GM12873 (cell line): Measurements from ENCODE around the gene NAA40.

Experiments
- CTCF ChIP-seq: IDR thresholded peaks from 2 replicates; pipeline ENCODE4 v1.5.1; 2012; ENCODE audit warnings: low read depth, mild to moderate bottlenecking, moderate library complexity, low read length, control low read depth; ENCODE audit not compliant: insufficient read depth; ENCODE audit errors: missing control alignments

The NAA40 gene

DNA sequence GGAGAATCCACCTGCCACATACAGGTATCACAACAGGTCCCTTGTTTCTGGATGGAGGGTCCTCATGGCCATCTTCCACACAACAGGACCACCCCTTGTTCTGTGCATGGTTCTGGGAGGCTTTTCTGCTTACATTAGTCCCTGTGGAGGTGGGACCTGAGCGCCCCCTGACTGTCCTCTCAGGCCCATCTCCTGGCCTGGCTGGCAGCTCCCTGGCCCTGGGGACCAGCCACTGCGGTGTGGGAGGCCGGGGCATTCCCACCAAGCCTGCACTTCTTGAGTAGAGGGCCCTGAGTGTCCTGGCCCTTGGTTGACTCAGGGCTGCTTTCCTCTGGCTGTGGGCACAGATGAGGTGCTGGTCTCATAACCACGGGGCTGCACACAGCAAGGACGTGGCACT lies 40.6 kb downstream of the NAA40 start:
- no peak for TF ChIP-seq CTCF

- TF ChIP-seq CTCF: no peak
Measured at GRCh38 chr11:63985812-63986155, 47.0 kb downstream of the NAA40 start.

DNA sequence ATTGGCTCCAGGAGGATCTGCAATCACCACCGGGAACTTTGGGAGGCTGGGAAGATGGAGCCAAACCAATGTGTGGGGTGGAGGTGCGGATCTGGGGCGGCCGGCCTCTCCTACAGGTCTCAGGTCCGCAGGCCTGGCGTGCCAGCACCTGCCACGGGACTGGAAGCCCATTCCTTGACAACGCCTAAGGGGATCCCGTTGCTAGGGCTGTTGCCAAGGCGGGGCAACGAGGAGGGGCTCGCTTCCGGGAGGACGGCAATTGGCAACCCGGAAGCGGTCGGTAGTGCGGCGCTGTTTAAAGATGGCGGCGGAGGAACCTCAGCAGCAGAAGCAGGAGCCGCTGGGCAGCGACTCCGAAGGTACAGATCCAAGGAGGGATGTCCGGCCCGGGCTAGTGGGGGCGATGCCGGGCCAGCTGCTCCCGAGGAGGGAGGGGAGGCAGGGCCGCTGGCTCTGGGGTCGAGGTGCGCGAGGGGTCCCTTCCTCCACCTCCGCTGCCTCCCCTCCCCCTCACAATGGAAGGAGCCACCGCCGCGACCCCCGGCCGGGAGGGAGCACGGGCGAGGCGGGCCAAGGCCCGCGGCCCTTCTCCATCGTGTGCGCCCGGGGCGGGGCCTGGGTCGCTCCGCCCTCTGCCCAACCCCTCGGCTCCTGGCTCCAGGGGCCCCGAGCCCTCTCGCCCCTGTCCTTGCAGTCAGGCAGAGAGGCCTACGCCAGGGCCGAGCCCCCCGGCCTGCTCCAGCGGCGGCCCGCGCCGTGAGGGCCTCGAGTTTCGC lies 47.5 kb downstream of the NAA40 start, which contains the start of gene OTUB1:
Gene OTUB1, plus strand, starts transcription at position 283 of the 776 bp plus-strand sequence. Its CDS starts 19 bp downstream, at position 302.
- TF ChIP-seq CTCF: no peak

DNA sequence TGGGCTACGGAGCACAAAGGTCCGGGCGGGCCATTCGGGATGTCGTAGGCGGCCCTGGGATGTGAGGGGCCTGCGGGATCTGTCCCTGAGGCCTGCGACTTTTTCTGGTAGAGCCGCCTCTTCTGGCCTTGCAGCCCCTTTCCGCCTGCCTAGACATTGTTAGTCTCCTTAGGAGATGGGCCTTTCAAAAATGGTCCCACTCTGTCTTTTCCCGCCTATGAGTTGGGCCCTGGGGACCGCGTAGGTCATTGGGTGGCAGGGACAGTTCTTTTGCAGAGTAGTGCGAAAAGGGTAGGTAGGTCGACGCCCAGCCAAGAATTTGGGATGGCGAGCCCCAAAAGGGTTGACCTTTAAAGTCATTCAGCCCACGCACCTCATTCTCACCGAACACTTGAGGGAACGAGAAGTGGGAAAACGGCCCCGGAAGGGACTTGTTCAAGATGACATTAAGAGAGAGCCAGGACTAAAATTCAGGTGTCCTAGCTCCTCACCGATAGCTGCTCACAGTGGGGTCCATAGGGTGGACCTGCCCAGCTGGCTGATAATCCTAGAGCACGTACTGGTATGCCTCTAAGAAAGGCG lies 48.2 kb downstream of the NAA40 start:
- TF ChIP-seq CTCF: no peak

DNA sequence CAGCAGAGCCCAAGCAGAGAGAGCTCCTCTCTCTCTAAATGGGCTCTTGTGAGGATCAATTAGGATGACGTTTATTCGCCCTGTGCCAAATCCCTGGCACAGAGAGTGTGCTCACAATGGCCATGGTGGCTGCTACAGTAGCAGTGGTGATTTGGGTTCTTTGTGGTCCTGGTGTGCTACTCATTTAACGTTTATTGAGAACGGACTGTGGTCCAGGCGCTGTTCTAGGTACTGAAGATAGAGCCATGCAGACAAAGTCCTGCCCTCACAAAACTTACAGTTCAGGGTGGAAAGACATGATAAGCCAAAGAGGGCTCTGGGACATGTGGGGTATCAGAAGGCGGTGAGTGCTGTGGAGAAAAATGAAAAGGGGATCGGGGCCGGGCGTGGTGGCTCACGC lies 52.8 kb downstream of the NAA40 start:
- no peak for TF ChIP-seq CTCF

GRCh38 chr11:63993100-63993499 lies 54.3 kb downstream of the NAA40 start:
- no peak for TF ChIP-seq CTCF

DNA sequence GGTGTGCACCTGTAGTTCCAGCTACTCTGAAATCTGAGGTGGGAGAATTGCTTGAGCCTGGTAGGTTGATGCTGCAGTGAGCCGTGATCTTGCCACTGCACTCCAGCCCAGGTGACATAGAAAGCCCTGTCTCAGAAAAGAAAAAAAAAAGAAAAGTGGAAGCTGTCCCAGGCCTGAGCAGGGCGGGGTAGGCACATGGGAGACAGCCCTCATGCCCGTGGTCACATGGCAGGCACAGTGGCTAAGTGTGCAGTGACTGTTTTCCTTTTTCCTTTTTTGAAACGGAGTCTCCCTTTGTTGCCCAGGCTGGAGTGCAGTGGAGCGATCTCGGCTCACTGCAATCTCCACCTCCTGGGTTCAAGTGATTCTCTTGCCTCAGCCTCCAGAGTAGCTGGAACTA lies 55.2 kb downstream of the NAA40 start:
- TF ChIP-seq CTCF: no peak
